Panc1 (cell line): ENCODE measurements around the gene MTCH1. TPM values are rescaled to one million over a fixed set of nuclear protein-coding genes. Genes with fewer than 3 reads are reported as not detected.

Experiments
- ATAC-seq: fragments of 200-7000 bp; cut with Tn5 transposase; 2 replicates; pipeline ENCODE4 v1.9.1; 2020; ENCODE audit warnings: mild to moderate bottlenecking, moderate library complexity
- BruUV-seq: library from RNA; stranded (reverse); fragments of 400-500 nt; replicated peaks from 2 replicates; lab custom pipeline; 2021; lab: Mats Ljungman, UMichigan
- CTCF ChIA-PET: fragments of 300-600 bp; sonication (Branson Sonifier 250); formaldehyde crosslinking; loops from one replicate; lab custom pipeline; 2022; ENCODE audit warnings: antibody characterized with exemption; lab: Charles Lee
- POLR2A ChIA-PET: fragments of 300-600 bp; sonication (Branson Sonifier 250); formaldehyde crosslinking; loops from one replicate; lab custom pipeline; 2022; ENCODE audit warnings: antibody characterized with exemption; lab: Charles Lee
- DNase-seq: peaks from one replicate; pipeline ENCODE4 v3.0.0-alpha.2; 2010; ENCODE audit warnings: low read depth, low spot score
- H3K27ac ChIP-seq: 2 replicates; pipeline ENCODE4 v1.5.1; 2011; ENCODE audit warnings: mild to moderate bottlenecking, low read length, inconsistent platforms
- H3K27me3 ChIP-seq: fragments of 200-500 bp; sonication (Bioruptor generic); 2 replicates; pipeline ENCODE4 v1.6.0; 2014; ENCODE audit warnings: low read length, inconsistent platforms; ENCODE audit not compliant: control insufficient read depth, insufficient read depth
- H3K36me3 ChIP-seq: fragments of 200-500 bp; sonication (Bioruptor generic); 2 replicates; pipeline ENCODE4 v1.5.1; 2014; ENCODE audit warnings: inconsistent platforms, mild to moderate bottlenecking, low read length, moderate library complexity; ENCODE audit not compliant: control insufficient read depth, insufficient read depth
- H3K4me1 ChIP-seq: 2 replicates; pipeline ENCODE4 v1.5.1; 2011; ENCODE audit warnings: inconsistent platforms, mild to moderate bottlenecking, low read length, moderate library complexity; ENCODE audit not compliant: control insufficient read depth, insufficient read depth
- H3K4me3 ChIP-seq, 2 experiments: 2 replicates each; pipeline ENCODE4 v1.5.1; 2011 to 2012; ENCODE audit warnings: low read depth in 2 of 2, low read length in 2 of 2, mild to moderate bottlenecking in 2 of 2, inconsistent platforms in 1 of 2, moderate library complexity in 1 of 2
- H3K9me3 ChIP-seq: fragments of 200-500 bp; sonication (Bioruptor generic); 2 replicates; pipeline ENCODE4 v1.5.1; 2014; ENCODE audit warnings: low read depth, mild to moderate bottlenecking, inconsistent platforms, low read length, moderate library complexity; ENCODE audit not compliant: control insufficient read depth, insufficient read depth
- CTCF ChIP-seq: fragments of 450-650 bp; IDR thresholded peaks from 2 replicates; pipeline ENCODE4 v1.5.1; 2017; ENCODE audit warnings: mild to moderate bottlenecking
- POLR2AphosphoS5 ChIP-seq: IDR thresholded peaks from 2 replicates; pipeline ENCODE4 v1.6.1; 2012; ENCODE audit warnings: mild to moderate bottlenecking, low read depth, low read length, moderate library complexity
- REST ChIP-seq, 2 experiments: IDR thresholded peaks; 2 replicates each; pipeline ENCODE4 v1.6.1; 2011 to 2012; ENCODE audit warnings: low read depth in 2 of 2, control low read depth in 1 of 2, low read length in 1 of 2, mild to moderate bottlenecking in 1 of 2, moderate library complexity in 1 of 2; ENCODE audit not compliant: insufficient read depth in 1 of 2
- SIN3A ChIP-seq: IDR thresholded peaks from 2 replicates; pipeline ENCODE4 v1.6.1; 2012; ENCODE audit warnings: low read depth, mild to moderate bottlenecking, low read length, moderate library complexity, borderline replicate concordance; ENCODE audit not compliant: insufficient read depth
- TCF7L2 ChIP-seq: IDR thresholded peaks from 2 replicates; pipeline ENCODE4 v1.6.1; 2011; ENCODE audit warnings: mild to moderate bottlenecking, low read depth, low read length, inconsistent platforms
- in situ Hi-C: cut with HindIII; loops from 2 replicates; pipeline ENCODE4 v1.10.0; 2016; ENCODE audit warnings: low sequenced_read_pairs, low pct_unique_long_range_greater_than_20kb
- intact Hi-C: fragments of 100-400 bp; cut with micrococcal nuclease; formaldehyde crosslinking; loops from one replicate; pipeline ENCODE4 v1.10.0; 2022; ENCODE audit not compliant: unreplicated experiment
- total RNA-seq: library from RNA; stranded (reverse); gene quantifications from one replicate; pipeline ENCODE4 v1.2.1, GENCODE V29; 2021; ENCODE audit not compliant: unreplicated experiment

The MTCH1 gene
- total RNA-seq, 1 experiment from 2014 or later: 223 TPM

GRCh38 chr6:36985417-36985807 is 584 bp downstream of the MTCH1 start:
- POLR2A ChIA-PET: interaction anchor here (0.6 to 0.8 kb wide), 3 partner anchors 33 to 265 kb away, joined by 3 to 7 read pairs (median 5); no protein-coding TSS in a partner anchor
- intact Hi-C loops: loop anchor here (10.0 kb wide), 1 partner anchor 101 kb away; the partner anchor contains the start of gene C6orf89
- peak overlapping the region; percentile 72 to 97 for H3K4me3 ChIP-seq
- TF ChIP-seq TCF7L2 (no peak), REST (IDR thresholded peaks at IDR 0.05; ENCODE audit: insufficient read depth in 1 of 2, low read depth in 2 of 2, low read length in 1 of 2) (no peak), POLR2AphosphoS5 (no peak), SIN3A (no peak), CTCF (no peak)
- CTCF ChIA-PET: interaction anchor here (1.0 kb wide), 1 partner anchor 8 kb away, joined by 3 read pairs; no protein-coding TSS in a partner anchor
- H3K4me1 ChIP-seq: peaks cover 23% of the 10 kb centered on the region
- H3K36me3 ChIP-seq: peaks cover 3% of the 10 kb centered on the region; the same call in 1 of the 2 replicates
- no TSS peak for BruUV-seq
- DNase-seq (no peak), ATAC-seq (no peak)
- in situ Hi-C loops: no loop called here
- no peaks in the 10 kb centered on the region for H3K27me3 ChIP-seq
- H3K9me3 ChIP-seq: no peaks in the 10 kb centered on the region
- peak overlapping the region; percentile 81 for H3K27ac ChIP-seq

GRCh38 chr6:36984581-36985416 is 1.2 kb downstream of the MTCH1 start:
- intact Hi-C loops: loop anchor here (10.0 kb wide), 1 partner anchor 100 kb away; the partner anchor contains the start of gene C6orf89
- TF ChIP-seq SIN3A (no peak), TCF7L2 (no peak), REST (IDR thresholded peaks at IDR 0.05; ENCODE audit: insufficient read depth in 1 of 2, low read depth in 2 of 2, low read length in 1 of 2) (no peak), POLR2AphosphoS5 (no peak), CTCF (no peak)
- H3K27me3 ChIP-seq: no peaks in the 10 kb centered on the region
- ATAC-seq (no peak), DNase-seq (no peak)
- H3K27ac ChIP-seq: peak overlapping the region; percentile 81
- no peaks in the 10 kb centered on the region for H3K9me3 ChIP-seq
- H3K4me1 ChIP-seq: peaks cover 25% of the 10 kb centered on the region
- in situ Hi-C loops: no loop called here
- H3K4me3 ChIP-seq: peak overlapping the region; percentile 72 to 97
- H3K36me3 ChIP-seq: peaks cover 5% of the 10 kb centered on the region; the same call in 1 of the 2 replicates
- POLR2A ChIA-PET: interaction anchor here (0.6 kb wide), 3 partner anchors 199 to 265 kb away, joined by 5 to 11 read pairs (median 5); no protein-coding TSS in a partner anchor
- CTCF ChIA-PET: no interaction called here
- no TSS peak for BruUV-seq
